ENCODE data around the gene LCT. TPM values are rescaled to one million over a fixed set of nuclear protein-coding genes. Genes with fewer than 3 reads are reported as not detected.
A peak's percentile ranks its signal among the peaks of the same experiment; 100 is the strongest.

LCT gene
- polyA plus RNA-seq, 4 donors, result 37.0 to 332 (median 73.6) TPM

DNA sequence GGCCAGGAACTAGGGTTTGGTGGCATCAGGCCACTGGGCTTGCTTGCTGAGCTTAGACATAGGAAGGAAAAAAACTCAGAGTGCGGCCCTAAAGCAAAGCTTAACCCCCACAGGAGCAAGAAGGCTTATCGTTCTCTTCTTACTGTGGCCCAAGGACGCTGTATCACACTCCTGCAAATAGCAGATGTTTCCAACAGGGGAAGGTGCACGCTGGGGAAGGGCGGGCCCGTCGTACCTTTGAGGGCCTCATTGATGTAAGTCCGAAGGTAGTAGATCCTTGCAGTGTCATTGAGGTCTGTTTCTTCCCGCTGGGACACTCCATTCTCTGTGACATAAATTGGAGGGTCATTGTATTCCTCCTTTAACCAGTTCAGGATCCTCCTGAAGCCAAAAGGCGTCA, 46.6 kb downstream of the LCT start:
- Histone ChIP-seq H3K9me3 (ENCODE audit: control insufficient read depth in 2 of 2, insufficient read depth in 1 of 2, low read depth in 1 of 2, low read length in 1 of 2) (peaks cover 0 to 10% of the 10 kb centered on the region in 2 donors), H3K36me3 (ENCODE audit: control insufficient read depth in 3 of 3, insufficient read depth in 2 of 3, low read depth in 1 of 3, low read length in 3 of 3) (peaks cover 5 to 58% (median 18%) of the 10 kb centered on the region in 3 donors), H3K4me1 (ENCODE audit: control insufficient read depth in 3 of 3, insufficient read depth in 2 of 3, low read depth in 1 of 3, low read length in 2 of 3) (no peaks in the 10 kb centered on the region), H3K27ac (ENCODE audit: low read depth in 1 of 3, low read length in 2 of 3) (no peak overlapping the region), H3K4me3 (ENCODE audit: low read depth in 1 of 3, low read length in 3 of 3) (no peak overlapping the region), H3K27me3 (ENCODE audit: control insufficient read depth in 3 of 3, insufficient read depth in 3 of 3, low read length in 3 of 3) (no peaks in the 10 kb centered on the region)
- DNase-seq (peak in 1 of 2 donors; percentile 1), FAIRE-seq (no peak)
- WGBS, 3 donors, result 94 to 98% (median 95%) methylated on average over 10 of the region's 10 CpGs

- 85 to 95% (median 95%) methylated on average over 5 of the region's 5 CpGs for whole genome bisulfite sequencing, 3 donors
- H3K36me3 ChIP-seq (ENCODE audit: control insufficient read depth in 3 of 3, insufficient read depth in 2 of 3, low read depth in 1 of 3, low read length in 3 of 3), result peaks cover 5 to 37% (median 21%) of the 10 kb centered on the region in 3 donors
- H3K4me1 ChIP-seq (ENCODE audit: control insufficient read depth in 3 of 3, insufficient read depth in 2 of 3, low read depth in 1 of 3, low read length in 2 of 3), result no peaks in the 10 kb centered on the region
- FAIRE-seq (no peak), DNase-seq (no peak)
- no peak overlapping the region for H3K27ac ChIP-seq (ENCODE audit: low read depth in 1 of 3, low read length in 2 of 3)
- no peak overlapping the region for H3K4me3 ChIP-seq (ENCODE audit: low read depth in 1 of 3, low read length in 3 of 3)
- no peaks in the 10 kb centered on the region for H3K27me3 ChIP-seq (ENCODE audit: control insufficient read depth in 3 of 3, insufficient read depth in 3 of 3, low read length in 3 of 3)
- H3K9me3 ChIP-seq (ENCODE audit: control insufficient read depth in 2 of 2, insufficient read depth in 1 of 2, low read depth in 1 of 2, low read length in 1 of 2), result peaks cover 0 to 6% of the 10 kb centered on the region in 2 donors
These were observed 50.2 kb downstream of the LCT start for GRCh38 chr2:135786823-135787222.

GRCh38 chr2:135785032-135785431, 52.0 kb downstream of the LCT start:
- Histone ChIP-seq H3K27me3 (ENCODE audit: control insufficient read depth in 3 of 3, insufficient read depth in 3 of 3, low read length in 3 of 3) (no peaks in the 10 kb centered on the region), H3K36me3 (ENCODE audit: control insufficient read depth in 3 of 3, insufficient read depth in 2 of 3, low read depth in 1 of 3, low read length in 3 of 3) (peaks cover 8 to 27% (median 23%) of the 10 kb centered on the region in 3 donors), H3K4me1 (ENCODE audit: control insufficient read depth in 3 of 3, insufficient read depth in 2 of 3, low read depth in 1 of 3, low read length in 2 of 3) (no peaks in the 10 kb centered on the region), H3K9me3 (ENCODE audit: control insufficient read depth in 2 of 2, insufficient read depth in 1 of 2, low read depth in 1 of 2, low read length in 1 of 2) (peaks cover 0 to 6% of the 10 kb centered on the region in 2 donors), H3K4me3 (ENCODE audit: low read depth in 1 of 3, low read length in 3 of 3) (no peak overlapping the region), H3K27ac (ENCODE audit: low read depth in 1 of 3, low read length in 2 of 3) (no peak overlapping the region)
- no peak for FAIRE-seq
- DNase-seq, result peak in 1 of 2 donors; percentile 64
- WGBS, 3 donors, result 91 to 98% (median 96%) methylated on average over 2 of the region's 2 CpGs

DNA sequence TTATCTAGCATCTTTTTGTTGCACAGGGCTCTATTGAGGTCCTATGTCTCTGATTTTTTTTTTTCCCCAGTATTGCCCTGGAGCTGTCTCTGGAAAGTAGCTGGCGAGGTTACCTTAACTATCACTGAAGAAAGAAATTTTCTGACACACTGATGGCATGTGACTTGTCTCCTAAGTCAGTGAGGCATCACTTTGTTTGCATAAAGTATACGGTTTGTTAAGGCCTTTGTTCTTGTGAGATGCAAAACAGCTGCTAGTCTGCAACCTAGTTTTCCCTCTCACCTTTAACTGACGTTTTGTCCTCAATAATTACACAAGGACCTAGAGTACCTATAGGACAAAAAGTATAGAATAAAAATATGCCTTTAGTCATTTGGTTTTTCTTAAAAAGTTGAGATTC, 53.5 kb downstream of the LCT start:
- Histone ChIP-seq H3K27ac (ENCODE audit: low read depth in 1 of 3, low read length in 2 of 3) (no peak overlapping the region), H3K4me1 (ENCODE audit: control insufficient read depth in 3 of 3, insufficient read depth in 2 of 3, low read depth in 1 of 3, low read length in 2 of 3) (no peaks in the 10 kb centered on the region), H3K4me3 (ENCODE audit: low read depth in 1 of 3, low read length in 3 of 3) (no peak overlapping the region), H3K27me3 (ENCODE audit: control insufficient read depth in 3 of 3, insufficient read depth in 3 of 3, low read length in 3 of 3) (no peaks in the 10 kb centered on the region), H3K9me3 (ENCODE audit: control insufficient read depth in 2 of 2, insufficient read depth in 1 of 2, low read depth in 1 of 2, low read length in 1 of 2) (peaks cover 0 to 6% of the 10 kb centered on the region in 2 donors), H3K36me3 (ENCODE audit: control insufficient read depth in 3 of 3, insufficient read depth in 2 of 3, low read depth in 1 of 3, low read length in 3 of 3) (peaks cover 8 to 19% (median 17%) of the 10 kb centered on the region in 3 donors)
- no peak for FAIRE-seq
- DNase-seq, result no peak
- WGBS, 3 donors, result 75 to 82% (median 82%) methylated on average over 3 of the region's 3 CpGs

DNA sequence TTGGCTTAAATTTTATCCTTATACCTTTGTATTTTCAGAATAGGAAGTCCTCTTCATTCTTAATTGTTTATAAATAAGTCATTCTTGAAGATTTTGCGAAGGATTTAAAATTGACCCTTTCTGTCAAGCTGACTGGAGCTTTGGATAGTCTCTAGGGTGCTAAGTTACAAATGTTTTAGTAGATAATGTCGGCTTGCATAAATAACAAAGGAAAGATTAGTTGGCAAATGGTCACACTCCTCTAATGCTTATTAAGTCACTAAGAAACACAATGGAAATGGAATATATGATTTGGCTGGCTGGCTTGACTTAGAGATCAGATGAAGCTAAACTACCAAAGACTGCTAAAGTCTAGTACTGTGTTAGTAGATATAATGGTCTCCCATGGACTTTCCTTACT, 54.8 kb downstream of the LCT start:
- no peak overlapping the region for H3K4me3 ChIP-seq (ENCODE audit: low read depth in 1 of 3, low read length in 3 of 3)

DNA sequence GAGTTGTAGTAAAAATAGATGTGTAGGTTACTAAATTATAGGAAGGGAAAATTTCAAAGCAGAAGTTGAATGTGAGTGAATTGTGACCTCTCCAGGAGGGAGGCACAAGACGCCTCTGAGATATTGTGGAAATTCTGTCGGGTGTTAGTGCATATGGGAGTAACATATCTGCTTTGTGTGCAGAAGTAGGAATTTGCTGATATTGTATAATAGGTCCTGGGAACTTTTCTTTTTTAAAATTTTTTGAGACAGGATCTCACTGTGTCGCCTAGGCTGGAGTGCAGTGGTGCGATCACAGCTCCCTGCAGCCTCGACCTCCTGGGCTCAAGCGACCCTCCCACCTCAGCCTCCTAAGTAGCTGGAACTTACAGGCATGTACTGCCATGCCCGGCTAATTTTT, 60.6 kb downstream of the LCT start:
- Histone ChIP-seq H3K4me3 (ENCODE audit: low read depth in 1 of 3, low read length in 3 of 3) (no peak overlapping the region), H3K27me3 (ENCODE audit: control insufficient read depth in 3 of 3, insufficient read depth in 3 of 3, low read length in 3 of 3) (no peaks in the 10 kb centered on the region), H3K36me3 (ENCODE audit: control insufficient read depth in 3 of 3, insufficient read depth in 2 of 3, low read depth in 1 of 3, low read length in 3 of 3) (peaks cover 11 to 41% (median 20%) of the 10 kb centered on the region in 3 donors), H3K27ac (ENCODE audit: low read depth in 1 of 3, low read length in 2 of 3) (no peak overlapping the region), H3K4me1 (ENCODE audit: control insufficient read depth in 3 of 3, insufficient read depth in 2 of 3, low read depth in 1 of 3, low read length in 2 of 3) (no peaks in the 10 kb centered on the region), H3K9me3 (ENCODE audit: control insufficient read depth in 2 of 2, insufficient read depth in 1 of 2, low read depth in 1 of 2, low read length in 1 of 2) (peaks cover 0 to 6% of the 10 kb centered on the region in 2 donors)
- FAIRE-seq (no peak), DNase-seq (no peak)
- 97 to 99% (median 99%) methylated on average over 7 of the region's 7 CpGs for WGBS, 3 donors

More for the DNA sequence above, 54.8 kb downstream of the LCT start:
- 93 to 96% (median 94%) methylated on average over 2 of the region's 2 CpGs for WGBS, 3 donors
- H3K36me3 ChIP-seq (ENCODE audit: control insufficient read depth in 3 of 3, insufficient read depth in 2 of 3, low read depth in 1 of 3, low read length in 3 of 3), result peaks cover 5 to 20% (median 12%) of the 10 kb centered on the region in 3 donors
- no peaks in the 10 kb centered on the region for H3K27me3 ChIP-seq (ENCODE audit: control insufficient read depth in 3 of 3, insufficient read depth in 3 of 3, low read length in 3 of 3)
- no peak overlapping the region for H3K27ac ChIP-seq (ENCODE audit: low read depth in 1 of 3, low read length in 2 of 3)
- peaks cover 0 to 6% of the 10 kb centered on the region in 2 donors for H3K9me3 ChIP-seq (ENCODE audit: control insufficient read depth in 2 of 2, insufficient read depth in 1 of 2, low read depth in 1 of 2, low read length in 1 of 2)
- DNase-seq, result no peak
- no peaks in the 10 kb centered on the region for H3K4me1 ChIP-seq (ENCODE audit: control insufficient read depth in 3 of 3, insufficient read depth in 2 of 3, low read depth in 1 of 3, low read length in 2 of 3)
- no peak for FAIRE-seq

DNA sequence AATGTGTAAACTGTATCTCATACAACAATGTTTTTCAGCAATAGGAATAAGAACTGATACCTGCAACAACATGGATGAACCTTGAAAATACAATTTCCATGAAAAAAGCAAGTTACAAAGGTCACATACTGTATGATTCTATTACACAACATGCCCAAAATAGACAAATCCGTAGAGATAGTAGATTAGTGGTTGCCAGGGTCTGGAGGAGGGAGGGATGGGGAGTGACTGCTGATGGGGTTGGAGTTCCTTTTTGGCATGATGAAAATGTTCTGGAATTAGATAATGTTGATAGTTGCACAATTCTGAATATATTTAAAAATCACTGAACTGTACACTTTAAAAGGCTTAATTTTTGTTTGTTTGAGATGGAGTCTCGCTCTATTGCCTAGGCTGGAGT, 61.6 kb downstream of the LCT start:
- no peaks in the 10 kb centered on the region for H3K4me1 ChIP-seq (ENCODE audit: control insufficient read depth in 3 of 3, insufficient read depth in 2 of 3, low read depth in 1 of 3, low read length in 2 of 3)
- H3K4me3 ChIP-seq (ENCODE audit: low read depth in 1 of 3, low read length in 3 of 3), result no peak overlapping the region

GRCh38 chr2:135773917-135774316, 63.1 kb downstream of the LCT start:
- DNase-seq (no peak), FAIRE-seq (no peak)
- peaks cover 12 to 47% (median 22%) of the 10 kb centered on the region in 3 donors for H3K36me3 ChIP-seq (ENCODE audit: control insufficient read depth in 3 of 3, insufficient read depth in 2 of 3, low read depth in 1 of 3, low read length in 3 of 3)
- peaks cover 0 to 6% of the 10 kb centered on the region in 2 donors for H3K9me3 ChIP-seq (ENCODE audit: control insufficient read depth in 2 of 2, insufficient read depth in 1 of 2, low read depth in 1 of 2, low read length in 1 of 2)
- H3K27ac ChIP-seq (ENCODE audit: low read depth in 1 of 3, low read length in 2 of 3), result no peak overlapping the region
- H3K4me1 ChIP-seq (ENCODE audit: control insufficient read depth in 3 of 3, insufficient read depth in 2 of 3, low read depth in 1 of 3, low read length in 2 of 3), result no peaks in the 10 kb centered on the region
- H3K27me3 ChIP-seq (ENCODE audit: control insufficient read depth in 3 of 3, insufficient read depth in 3 of 3, low read length in 3 of 3), result no peaks in the 10 kb centered on the region
- H3K4me3 ChIP-seq (ENCODE audit: low read depth in 1 of 3, low read length in 3 of 3), result no peak overlapping the region

More for the DNA sequence above, 61.6 kb downstream of the LCT start:
- Histone ChIP-seq H3K36me3 (ENCODE audit: control insufficient read depth in 3 of 3, insufficient read depth in 2 of 3, low read depth in 1 of 3, low read length in 3 of 3) (peaks cover 13 to 42% (median 26%) of the 10 kb centered on the region in 3 donors), H3K9me3 (ENCODE audit: control insufficient read depth in 2 of 2, insufficient read depth in 1 of 2, low read depth in 1 of 2, low read length in 1 of 2) (peaks cover 0 to 6% of the 10 kb centered on the region in 2 donors), H3K27me3 (ENCODE audit: control insufficient read depth in 3 of 3, insufficient read depth in 3 of 3, low read length in 3 of 3) (no peaks in the 10 kb centered on the region), H3K27ac (ENCODE audit: low read depth in 1 of 3, low read length in 2 of 3) (no peak overlapping the region)
- FAIRE-seq (no peak), DNase-seq (no peak)
- WGBS, 3 donors, result 48 to 50% (median 50%) methylated on average over 2 of the region's 2 CpGs

DNA sequence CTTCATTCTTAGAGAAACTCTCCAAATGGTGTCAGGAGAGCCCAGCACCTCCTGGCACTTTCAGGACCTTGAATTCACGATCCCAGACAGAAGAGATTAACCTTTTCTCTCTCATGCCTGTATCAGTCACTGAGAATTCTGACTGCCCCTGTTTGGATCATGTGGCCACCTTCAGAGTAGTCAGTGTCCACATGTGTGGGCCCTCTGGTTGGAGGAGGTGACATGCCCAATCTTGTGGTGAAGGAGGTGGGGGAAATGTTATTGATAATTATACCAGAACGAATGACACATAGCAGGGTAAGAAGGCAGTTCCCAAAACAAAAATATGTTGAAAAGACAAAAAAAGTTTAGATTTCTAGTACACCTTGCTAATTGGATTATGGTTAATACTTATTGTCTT, 63.7 kb downstream of the LCT start:
- no peaks in the 10 kb centered on the region for H3K27me3 ChIP-seq (ENCODE audit: control insufficient read depth in 3 of 3, insufficient read depth in 3 of 3, low read length in 3 of 3)
- no peaks in the 10 kb centered on the region for H3K4me1 ChIP-seq (ENCODE audit: control insufficient read depth in 3 of 3, insufficient read depth in 2 of 3, low read depth in 1 of 3, low read length in 2 of 3)
- H3K27ac ChIP-seq (ENCODE audit: low read depth in 1 of 3, low read length in 2 of 3), result no peak overlapping the region
- peaks cover 15 to 53% (median 22%) of the 10 kb centered on the region in 3 donors for H3K36me3 ChIP-seq (ENCODE audit: control insufficient read depth in 3 of 3, insufficient read depth in 2 of 3, low read depth in 1 of 3, low read length in 3 of 3)
- no peak for FAIRE-seq
- DNase-seq, result no peak
- whole genome bisulfite sequencing, 3 donors, result 85 to 95% (median 90%) methylated on average over 2 of the region's 2 CpGs
- peaks cover 0 to 6% of the 10 kb centered on the region in 2 donors for H3K9me3 ChIP-seq (ENCODE audit: control insufficient read depth in 2 of 2, insufficient read depth in 1 of 2, low read depth in 1 of 2, low read length in 1 of 2)
- H3K4me3 ChIP-seq (ENCODE audit: low read depth in 1 of 3, low read length in 3 of 3), result no peak overlapping the region
